ENCODE measurements around the gene MAST2.

Gene MAST2

DNA sequence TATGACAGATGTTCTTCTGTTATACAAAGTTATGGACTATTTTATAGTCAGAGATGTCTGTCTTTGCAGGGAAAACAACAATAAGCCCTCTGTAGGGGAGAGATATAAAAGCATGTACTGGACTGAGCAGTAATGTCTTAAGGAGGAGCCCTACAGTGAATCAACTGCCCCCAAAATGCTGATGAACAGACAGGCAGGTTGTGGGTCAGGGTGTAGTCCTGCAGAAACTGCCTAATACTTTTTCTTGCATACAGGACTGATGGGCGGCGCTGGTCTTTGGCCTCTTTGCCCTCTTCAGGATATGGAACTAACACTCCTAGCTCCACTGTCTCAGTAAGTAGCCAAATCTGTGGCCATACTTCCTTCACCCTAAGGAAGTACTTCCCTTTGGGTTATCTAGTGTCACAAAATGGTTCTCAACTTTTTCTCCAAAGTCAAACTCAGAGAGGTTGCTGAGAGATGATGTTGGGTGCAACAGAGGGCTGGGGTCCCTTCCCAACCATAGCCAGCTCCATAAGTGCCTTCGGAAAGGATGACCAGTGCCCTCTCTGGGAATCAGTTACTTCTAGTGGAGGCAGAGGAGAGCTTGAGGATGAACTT, 199.2 kb downstream of the MAST2 start:
- DNase-seq (ENCODE audit: low spot score): no peak
- in situ Hi-C loops (cut with MboI; ENCODE audit: low sequenced_read_pairs, unreplicated experiment): no loop called here
- TF ChIP-seq, protein P1, sequence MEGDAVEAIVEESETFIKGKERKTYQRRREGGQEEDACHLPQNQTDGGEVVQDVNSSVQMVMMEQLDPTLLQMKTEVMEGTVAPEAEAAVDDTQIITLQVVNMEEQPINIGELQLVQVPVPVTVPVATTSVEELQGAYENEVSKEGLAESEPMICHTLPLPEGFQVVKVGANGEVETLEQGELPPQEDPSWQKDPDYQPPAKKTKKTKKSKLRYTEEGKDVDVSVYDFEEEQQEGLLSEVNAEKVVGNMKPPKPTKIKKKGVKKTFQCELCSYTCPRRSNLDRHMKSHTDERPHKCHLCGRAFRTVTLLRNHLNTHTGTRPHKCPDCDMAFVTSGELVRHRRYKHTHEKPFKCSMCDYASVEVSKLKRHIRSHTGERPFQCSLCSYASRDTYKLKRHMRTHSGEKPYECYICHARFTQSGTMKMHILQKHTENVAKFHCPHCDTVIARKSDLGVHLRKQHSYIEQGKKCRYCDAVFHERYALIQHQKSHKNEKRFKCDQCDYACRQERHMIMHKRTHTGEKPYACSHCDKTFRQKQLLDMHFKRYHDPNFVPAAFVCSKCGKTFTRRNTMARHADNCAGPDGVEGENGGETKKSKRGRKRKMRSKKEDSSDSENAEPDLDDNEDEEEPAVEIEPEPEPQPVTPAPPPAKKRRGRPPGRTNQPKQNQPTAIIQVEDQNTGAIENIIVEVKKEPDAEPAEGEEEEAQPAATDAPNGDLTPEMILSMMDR (IDR thresholded peaks at IDR 0.05; ENCODE audit: borderline replicate concordance, control extremely low read depth, extremely low read depth, insufficient read depth, missing control alignments): no peak

DNA sequence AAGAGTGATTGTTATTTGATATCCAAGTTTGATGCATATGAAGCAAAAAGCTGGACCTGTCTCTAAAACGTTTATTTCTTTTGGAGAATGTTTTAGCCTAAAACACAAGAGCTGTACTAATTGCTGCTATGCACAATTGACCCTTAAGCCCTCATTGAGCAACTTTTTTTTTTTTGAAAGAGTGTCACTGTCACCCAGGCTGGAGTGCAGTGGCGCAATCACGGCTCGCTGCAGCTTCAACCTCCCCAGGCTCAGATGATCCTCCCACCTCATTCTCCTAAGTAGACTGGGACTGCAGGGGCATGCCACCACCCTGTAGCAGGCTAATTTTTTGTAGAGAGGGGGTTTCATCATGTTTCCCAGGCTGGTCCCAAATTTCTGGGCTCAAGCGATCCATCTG, 199.9 kb downstream of the MAST2 start:
- DNase-seq (ENCODE audit: low spot score): no peak
- TF ChIP-seq, protein P1 (IDR thresholded peaks at IDR 0.05; ENCODE audit: borderline replicate concordance, control extremely low read depth, extremely low read depth, insufficient read depth, missing control alignments): no peak
- in situ Hi-C loops (cut with MboI; ENCODE audit: low sequenced_read_pairs, unreplicated experiment): no loop called here

DNA sequence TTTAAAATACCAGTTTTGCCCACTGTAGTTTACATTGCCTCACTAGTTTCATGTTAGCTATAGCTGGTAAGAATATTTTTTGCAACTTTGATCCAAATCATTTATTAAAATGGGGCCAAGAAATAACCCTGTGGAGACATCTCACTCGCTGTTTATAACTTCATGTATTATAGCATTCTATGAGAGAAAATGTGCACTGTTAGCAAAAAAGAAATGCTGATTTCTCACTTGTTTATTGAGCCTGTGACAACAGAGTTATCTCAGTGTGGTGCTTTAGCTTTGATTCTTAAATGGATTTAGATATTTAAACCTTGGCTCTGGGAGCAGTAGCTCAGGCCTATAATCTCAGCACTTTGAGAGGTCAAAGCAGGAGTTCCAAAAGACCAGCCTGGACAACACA, 201.1 kb downstream of the MAST2 start:
- TF ChIP-seq, protein P1 (IDR thresholded peaks at IDR 0.05; ENCODE audit: borderline replicate concordance, control extremely low read depth, extremely low read depth, insufficient read depth, missing control alignments): no peak
- in situ Hi-C loops (cut with MboI; ENCODE audit: low sequenced_read_pairs, unreplicated experiment): no loop called here

DNA sequence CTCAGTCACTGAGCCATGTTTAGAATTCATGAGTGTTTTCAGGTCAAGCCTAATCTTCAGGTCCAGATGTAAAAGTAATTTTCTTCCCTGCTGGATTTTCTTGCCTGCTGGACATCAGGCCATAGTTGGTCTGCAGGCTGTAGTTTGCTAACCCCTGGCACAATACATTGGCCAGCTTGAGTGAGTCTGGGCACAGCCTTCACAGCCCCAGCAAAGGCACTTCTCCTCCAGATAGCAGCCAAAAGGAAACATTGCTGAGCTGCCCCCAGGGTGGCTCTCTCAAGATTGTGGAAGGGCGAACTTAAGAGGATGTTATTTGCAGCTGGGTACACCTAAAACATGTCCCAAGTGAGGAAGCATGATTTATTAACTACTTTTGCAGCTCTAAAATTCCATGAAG, 202.2 kb downstream of the MAST2 start:
- TF ChIP-seq, protein P1 (IDR thresholded peaks at IDR 0.05; ENCODE audit: borderline replicate concordance, control extremely low read depth, extremely low read depth, insufficient read depth, missing control alignments): no peak
- in situ Hi-C loops (cut with MboI; ENCODE audit: low sequenced_read_pairs, unreplicated experiment): no loop called here
- DNase-seq (ENCODE audit: low spot score): no peak

More for the DNA sequence above, 201.1 kb downstream of the MAST2 start:
- no peak for DNase-seq (ENCODE audit: low spot score)

DNA sequence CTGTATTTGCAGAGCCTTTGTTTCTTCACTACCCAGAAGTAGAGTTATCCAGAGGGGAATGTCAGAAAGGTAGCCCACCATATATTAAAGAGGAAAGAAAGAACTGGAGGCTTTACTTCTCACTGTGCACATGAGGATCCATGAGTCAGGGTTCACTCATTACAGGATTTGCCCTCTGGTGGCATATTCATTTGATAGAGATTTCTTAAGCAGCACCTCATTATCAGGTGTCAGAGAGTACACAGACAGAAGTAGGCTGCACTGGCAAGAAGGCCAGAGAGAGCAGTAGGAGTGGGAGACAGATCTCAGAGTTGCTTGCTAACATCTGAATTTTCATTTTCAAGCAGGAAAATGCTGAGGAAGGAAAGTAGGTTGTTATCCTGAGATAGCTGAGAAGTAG, 205.2 kb downstream of the MAST2 start:
- DNase-seq (ENCODE audit: low spot score): no peak
- in situ Hi-C loops (cut with MboI; ENCODE audit: low sequenced_read_pairs, unreplicated experiment): no loop called here
- TF ChIP-seq, protein P1 (IDR thresholded peaks at IDR 0.05; ENCODE audit: borderline replicate concordance, control extremely low read depth, extremely low read depth, insufficient read depth, missing control alignments): no peak

DNA sequence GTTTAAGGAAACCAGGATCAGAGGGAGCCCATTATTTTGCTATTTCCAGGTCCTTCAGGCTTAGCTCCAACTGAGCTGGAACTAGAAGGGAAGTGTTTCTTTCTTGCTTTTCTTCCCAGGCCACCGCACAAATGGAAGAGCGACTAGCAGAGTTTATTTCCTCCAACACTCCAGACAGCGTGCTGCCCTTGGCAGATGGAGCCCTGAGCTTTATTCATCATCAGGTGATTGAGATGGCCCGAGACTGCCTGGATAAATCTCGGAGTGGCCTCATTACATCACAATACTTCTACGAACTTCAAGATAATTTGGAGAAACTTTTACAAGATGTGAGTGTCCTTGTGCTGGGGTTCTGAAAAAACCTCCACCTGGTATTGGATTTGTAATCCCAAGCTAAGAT, 207.2 kb downstream of the MAST2 start:
- TF ChIP-seq, protein P1 (IDR thresholded peaks at IDR 0.05; ENCODE audit: borderline replicate concordance, control extremely low read depth, extremely low read depth, insufficient read depth, missing control alignments): no peak
- DNase-seq (ENCODE audit: low spot score): no peak
- in situ Hi-C loops (cut with MboI; ENCODE audit: low sequenced_read_pairs, unreplicated experiment): no loop called here
